Nephron (organoid): ENCODE data around the gene SH3BP4.

Experiments used
- H3K27ac Mint-ChIP-seq, 3 experiments: 2 replicates each; pipeline ENCODE4 v1.8.0; 2020; ENCODE audit warnings: mixed read lengths in 3 of 3, mild to moderate bottlenecking in 2 of 3, moderate library complexity in 1 of 3
- H3K27me3 Mint-ChIP-seq: 2 replicates; pipeline ENCODE4 v1.8.0; 2021; ENCODE audit warnings: low read depth, mild to moderate bottlenecking, moderate library complexity, mixed read lengths
- H3K36me3 Mint-ChIP-seq: 2 replicates; pipeline ENCODE4 v1.8.0; 2020; ENCODE audit warnings: low read depth, mixed read lengths
- H3K4me1 Mint-ChIP-seq: 2 replicates; pipeline ENCODE4 v1.8.0; 2020; ENCODE audit warnings: mixed read lengths
- H3K4me3 Mint-ChIP-seq, 3 experiments: 2 replicates each; pipeline ENCODE4 v1.8.0; 2020; ENCODE audit warnings: mild to moderate bottlenecking in 3 of 3, mixed read lengths in 3 of 3, moderate library complexity in 2 of 3
- H3K9me3 Mint-ChIP-seq: 2 replicates; pipeline ENCODE4 v1.8.0; 2020; ENCODE audit warnings: mixed read lengths
- TF ChIP-seq, protein P1 (sequence below), 3 experiments: fragments of 200-600 bp; sonication (generic); IDR thresholded peaks; one replicate each; pipeline ENCODE4 v1.5.0; 2021; ENCODE audit warnings: antibody characterized with exemption in 3 of 3; ENCODE audit not compliant: unreplicated experiment in 3 of 3

SH3BP4 gene

DNA sequence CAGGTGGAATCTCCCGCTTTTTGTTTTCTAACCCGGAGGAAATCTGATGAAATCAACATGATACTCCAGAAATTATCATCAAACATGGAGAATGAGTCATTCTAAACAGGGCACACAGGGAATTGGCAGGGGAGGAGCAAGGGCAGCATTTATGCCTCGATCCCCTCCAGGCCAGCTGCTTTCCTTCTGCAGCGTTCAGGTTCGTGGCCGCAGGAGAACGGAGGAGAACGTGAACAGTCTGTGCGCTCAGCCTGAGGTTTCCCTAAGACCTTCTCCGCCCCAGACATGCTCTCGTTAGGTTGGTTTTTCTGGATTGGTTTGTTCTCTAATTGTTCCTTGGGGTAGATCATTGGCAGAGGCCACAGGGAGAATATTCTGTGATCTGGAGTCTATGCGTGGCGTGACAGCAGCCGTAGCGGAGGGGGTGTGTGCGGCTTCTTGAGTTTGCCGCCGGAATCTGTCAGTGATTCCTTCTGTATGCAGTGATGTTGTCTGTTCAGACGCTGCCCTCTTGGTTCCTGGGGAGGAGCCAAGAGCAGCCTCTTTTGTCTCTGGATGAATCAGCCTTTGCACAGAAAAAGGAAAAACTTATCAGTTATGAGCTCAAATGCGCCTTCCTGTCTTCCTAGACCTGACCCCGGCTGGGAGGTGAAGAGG lies 75.9 kb downstream of the SH3BP4 start:
- no peaks in the 10 kb centered on the region for H3K27me3 Mint-ChIP-seq
- H3K9me3 Mint-ChIP-seq = no peaks in the 10 kb centered on the region
- peaks cover 10% of the 10 kb centered on the region for H3K36me3 Mint-ChIP-seq
- TF ChIP-seq, protein P1, sequence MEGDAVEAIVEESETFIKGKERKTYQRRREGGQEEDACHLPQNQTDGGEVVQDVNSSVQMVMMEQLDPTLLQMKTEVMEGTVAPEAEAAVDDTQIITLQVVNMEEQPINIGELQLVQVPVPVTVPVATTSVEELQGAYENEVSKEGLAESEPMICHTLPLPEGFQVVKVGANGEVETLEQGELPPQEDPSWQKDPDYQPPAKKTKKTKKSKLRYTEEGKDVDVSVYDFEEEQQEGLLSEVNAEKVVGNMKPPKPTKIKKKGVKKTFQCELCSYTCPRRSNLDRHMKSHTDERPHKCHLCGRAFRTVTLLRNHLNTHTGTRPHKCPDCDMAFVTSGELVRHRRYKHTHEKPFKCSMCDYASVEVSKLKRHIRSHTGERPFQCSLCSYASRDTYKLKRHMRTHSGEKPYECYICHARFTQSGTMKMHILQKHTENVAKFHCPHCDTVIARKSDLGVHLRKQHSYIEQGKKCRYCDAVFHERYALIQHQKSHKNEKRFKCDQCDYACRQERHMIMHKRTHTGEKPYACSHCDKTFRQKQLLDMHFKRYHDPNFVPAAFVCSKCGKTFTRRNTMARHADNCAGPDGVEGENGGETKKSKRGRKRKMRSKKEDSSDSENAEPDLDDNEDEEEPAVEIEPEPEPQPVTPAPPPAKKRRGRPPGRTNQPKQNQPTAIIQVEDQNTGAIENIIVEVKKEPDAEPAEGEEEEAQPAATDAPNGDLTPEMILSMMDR (IDR thresholded peaks at IDR 0.05; ENCODE audit: unreplicated experiment in 3 of 3) = no peak
- no peak overlapping the region for H3K4me3 Mint-ChIP-seq
- peaks cover 50% of the 10 kb centered on the region for H3K4me1 Mint-ChIP-seq
- peak overlapping the region in 1 of 3 experiments; percentile 9 for H3K27ac Mint-ChIP-seq

DNA sequence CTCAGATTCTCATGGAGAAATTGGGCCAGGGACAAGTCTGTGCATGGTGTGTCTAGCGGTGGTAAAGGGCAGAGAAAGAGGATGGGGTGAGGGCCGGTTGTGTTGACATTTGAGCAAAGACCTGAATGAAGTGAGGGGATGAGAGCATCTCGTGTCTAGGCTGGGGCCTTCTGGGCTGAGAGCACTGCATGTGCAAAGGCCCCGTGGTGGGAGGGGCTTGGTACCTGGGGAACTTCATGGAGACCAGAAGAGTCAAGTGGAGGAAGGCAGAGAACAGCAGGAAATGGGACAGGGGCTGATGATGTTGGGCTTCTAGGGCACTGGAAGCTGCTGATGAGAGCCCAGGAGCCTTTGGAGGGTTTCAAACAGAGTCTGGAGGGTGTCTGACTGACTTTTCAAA lies 76.8 kb downstream of the SH3BP4 start:
- Mint-ChIP-seq H3K36me3 (peaks cover 10% of the 10 kb centered on the region), H3K4me1 (peaks cover 55% of the 10 kb centered on the region), H3K9me3 (no peaks in the 10 kb centered on the region), H3K27ac (no peak overlapping the region), H3K27me3 (no peaks in the 10 kb centered on the region), H3K4me3 (no peak overlapping the region)
- TF ChIP-seq, protein P1 (IDR thresholded peaks at IDR 0.05; ENCODE audit: unreplicated experiment in 3 of 3) = no peak

- Mint-ChIP-seq H3K4me3 (no peak overlapping the region), H3K36me3 (peaks cover 10% of the 10 kb centered on the region), H3K9me3 (no peaks in the 10 kb centered on the region), H3K4me1 (peaks cover 59% of the 10 kb centered on the region), H3K27ac (no peak overlapping the region), H3K27me3 (no peaks in the 10 kb centered on the region)
- TF ChIP-seq, protein P1 (IDR thresholded peaks at IDR 0.05; ENCODE audit: unreplicated experiment in 3 of 3) = no peak
Measured at GRCh38 chr2:235029054-235029453, 77.2 kb downstream of the SH3BP4 start.

DNA sequence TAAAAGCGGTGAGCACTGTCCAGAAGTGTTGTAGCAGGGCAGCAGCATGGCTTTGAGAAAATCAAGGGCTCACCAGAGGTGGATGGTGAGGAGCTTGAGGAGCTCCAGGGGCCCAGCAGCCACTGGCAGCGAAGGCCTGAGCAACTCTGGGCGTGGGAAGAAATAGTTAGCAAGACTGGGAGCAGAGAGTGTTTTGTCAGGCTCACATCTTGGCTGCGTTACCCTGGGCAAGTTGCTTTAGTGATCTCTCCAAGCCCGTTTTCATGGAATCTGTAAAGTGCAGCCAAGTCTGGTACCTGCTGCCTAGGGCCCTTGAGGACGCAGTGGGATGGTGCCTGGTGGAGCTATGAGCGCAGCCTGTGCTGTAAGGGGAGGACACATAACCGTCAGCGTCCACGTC lies 78.3 kb downstream of the SH3BP4 start:
- Mint-ChIP-seq H3K4me1 (peaks cover 51% of the 10 kb centered on the region), H3K9me3 (no peaks in the 10 kb centered on the region), H3K27ac (no peak overlapping the region), H3K36me3 (peaks cover 19% of the 10 kb centered on the region), H3K27me3 (no peaks in the 10 kb centered on the region), H3K4me3 (no peak overlapping the region)
- TF ChIP-seq, protein P1 (IDR thresholded peaks at IDR 0.05; ENCODE audit: unreplicated experiment in 3 of 3) = no peak

DNA sequence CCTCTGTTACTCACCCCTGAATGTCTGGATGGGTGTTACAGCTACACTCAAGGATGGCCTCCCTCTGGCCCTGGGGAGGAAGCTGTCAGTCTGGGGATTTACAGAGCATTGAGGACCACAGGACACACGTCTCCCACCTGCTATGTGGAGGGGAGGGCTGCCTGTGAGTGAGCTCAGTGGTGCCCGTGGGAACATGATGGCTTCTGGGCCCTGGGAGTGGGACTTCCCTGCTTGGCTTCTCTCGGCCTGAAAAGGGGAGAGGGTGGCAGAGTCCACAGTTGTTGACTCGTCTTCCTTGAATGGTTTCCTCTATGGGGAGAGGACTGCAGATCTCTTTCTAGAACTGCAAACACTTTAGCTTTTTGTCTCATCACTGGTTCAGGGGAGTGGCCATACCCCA lies 79.1 kb downstream of the SH3BP4 start:
- Mint-ChIP-seq H3K4me3 (no peak overlapping the region), H3K9me3 (no peaks in the 10 kb centered on the region), H3K27me3 (no peaks in the 10 kb centered on the region), H3K36me3 (peaks cover 24% of the 10 kb centered on the region), H3K4me1 (peaks cover 44% of the 10 kb centered on the region), H3K27ac (no peak overlapping the region)
- TF ChIP-seq, protein P1 (IDR thresholded peaks at IDR 0.05; ENCODE audit: unreplicated experiment in 3 of 3) = no peak

- H3K27me3 Mint-ChIP-seq = no peaks in the 10 kb centered on the region
- no peak overlapping the region for H3K27ac Mint-ChIP-seq
- H3K4me3 Mint-ChIP-seq = no peak overlapping the region
- H3K36me3 Mint-ChIP-seq = peaks cover 28% of the 10 kb centered on the region
- TF ChIP-seq, protein P1 (IDR thresholded peaks at IDR 0.05; ENCODE audit: unreplicated experiment in 3 of 3) = no peak
- peaks cover 38% of the 10 kb centered on the region for H3K4me1 Mint-ChIP-seq
- H3K9me3 Mint-ChIP-seq = no peaks in the 10 kb centered on the region
Measured at GRCh38 chr2:235031686-235032373, 80.0 kb downstream of the SH3BP4 start.
